NCI-H1048 (cell line): ENCODE measurements around the gene FAM47B.

ENCODE experiments used
- DNase-seq: peaks from one replicate; lab custom pipeline; 2025; lab: John Stamatoyannopoulos, UW

Gene FAM47B

GRCh38 chrX:34942496-34942895 lies at the start of gene FAM47B:
FAM47B (plus strand) TSS chrX:34942796; CDS start chrX:34942832, 36 bp downstream.
- DNase-seq = no peak

GRCh38 chrX:34893741-34894140 lies 48.9 kb upstream of the FAM47B start:
- no peak for DNase-seq

GRCh38 chrX:34900691-34901090 lies 41.9 kb upstream of the FAM47B start:
- DNase-seq = no peak

GRCh38 chrX:34901761-34902160 lies 40.8 kb upstream of the FAM47B start:
- no peak for DNase-seq

- DNase-seq = no peak
Measured at GRCh38 chrX:34903316-34903715, 39.3 kb upstream of the FAM47B start.

- no peak for DNase-seq
Measured at GRCh38 chrX:34909151-34909550, 33.4 kb upstream of the FAM47B start.

- DNase-seq = no peak
Measured at GRCh38 chrX:34915463-34916225, 27.0 kb upstream of the FAM47B start.

GRCh38 chrX:34917146-34917545 lies 25.4 kb upstream of the FAM47B start:
- DNase-seq = no peak

- no peak for DNase-seq
Measured at GRCh38 chrX:34918091-34918736, 24.4 kb upstream of the FAM47B start.

GRCh38 chrX:34918856-34919255 lies 23.7 kb upstream of the FAM47B start:
- DNase-seq = no peak

GRCh38 chrX:34927866-34928265 lies 14.7 kb upstream of the FAM47B start:
- DNase-seq = no peak

- no peak for DNase-seq
Measured at GRCh38 chrX:34943235-34943634, 639 bp downstream of the FAM47B start.

GRCh38 chrX:34956916-34957315 lies 14.3 kb downstream of the FAM47B start:
- no peak for DNase-seq

- DNase-seq = no peak
Measured at GRCh38 chrX:34961662-34962061, 19.1 kb downstream of the FAM47B start.

- no peak for DNase-seq
Measured at GRCh38 chrX:34972206-34972605, 29.6 kb downstream of the FAM47B start.

- no peak for DNase-seq
Measured at GRCh38 chrX:34978171-34978570, 35.6 kb downstream of the FAM47B start.

- DNase-seq = no peak
Measured at GRCh38 chrX:34987646-34988045, 45.0 kb downstream of the FAM47B start.
